ENCODE data around the gene TRAPPC5. TPM values are rescaled to one million over a fixed set of nuclear protein-coding genes. Genes with fewer than 3 reads are reported as not detected.

TRAPPC5 gene
- total RNA-seq, 1 donor from 2014 or later: 93.7 TPM

GRCh38 chr19:7636317-7636690 is 44.3 kb upstream of the TRAPPC5 start:
- TF ChIP-seq, protein P1, sequence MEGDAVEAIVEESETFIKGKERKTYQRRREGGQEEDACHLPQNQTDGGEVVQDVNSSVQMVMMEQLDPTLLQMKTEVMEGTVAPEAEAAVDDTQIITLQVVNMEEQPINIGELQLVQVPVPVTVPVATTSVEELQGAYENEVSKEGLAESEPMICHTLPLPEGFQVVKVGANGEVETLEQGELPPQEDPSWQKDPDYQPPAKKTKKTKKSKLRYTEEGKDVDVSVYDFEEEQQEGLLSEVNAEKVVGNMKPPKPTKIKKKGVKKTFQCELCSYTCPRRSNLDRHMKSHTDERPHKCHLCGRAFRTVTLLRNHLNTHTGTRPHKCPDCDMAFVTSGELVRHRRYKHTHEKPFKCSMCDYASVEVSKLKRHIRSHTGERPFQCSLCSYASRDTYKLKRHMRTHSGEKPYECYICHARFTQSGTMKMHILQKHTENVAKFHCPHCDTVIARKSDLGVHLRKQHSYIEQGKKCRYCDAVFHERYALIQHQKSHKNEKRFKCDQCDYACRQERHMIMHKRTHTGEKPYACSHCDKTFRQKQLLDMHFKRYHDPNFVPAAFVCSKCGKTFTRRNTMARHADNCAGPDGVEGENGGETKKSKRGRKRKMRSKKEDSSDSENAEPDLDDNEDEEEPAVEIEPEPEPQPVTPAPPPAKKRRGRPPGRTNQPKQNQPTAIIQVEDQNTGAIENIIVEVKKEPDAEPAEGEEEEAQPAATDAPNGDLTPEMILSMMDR (IDR thresholded peaks at IDR 0.05; ENCODE audit: unreplicated experiment): no peak
- H3K4me3 Mint-ChIP-seq: peak overlapping the region; percentile 72
- H3K4me1 Mint-ChIP-seq: peaks cover 2% of the 10 kb centered on the region
- H3K36me3 Mint-ChIP-seq: no peaks in the 10 kb centered on the region
- no peaks in the 10 kb centered on the region for H3K9me3 Mint-ChIP-seq
- H3K27me3 Mint-ChIP-seq (ENCODE audit: low read depth): peaks cover 31% of the 10 kb centered on the region
- H3K27ac Mint-ChIP-seq: no peak overlapping the region
- no peak for DNase-seq (ENCODE audit: low spot score in 2 of 2, unreplicated experiment in 2 of 2)

GRCh38 chr19:7636691-7637373 is 43.8 kb upstream of the TRAPPC5 start, which contains the start of gene STXBP2:
Gene STXBP2 (plus strand): TSS chr19:7637110. CDS start chr19:7637150, 40 bp downstream.
- peak within 1 kb of the TSS; percentile 47 for H3K27ac Mint-ChIP-seq
- peaks cover 2% of the 10 kb centered on the region for H3K4me1 Mint-ChIP-seq
- TF ChIP-seq, protein P1 (IDR thresholded peaks at IDR 0.05; ENCODE audit: unreplicated experiment): peak; percentile 8
- H3K27me3 Mint-ChIP-seq (ENCODE audit: low read depth): peaks cover 31% of the 10 kb centered on the region
- DNase-seq (ENCODE audit: low spot score in 2 of 2, unreplicated experiment in 2 of 2): peak; percentile 76 to 85
- H3K36me3 Mint-ChIP-seq: no peaks in the 10 kb centered on the region
- peak within 1 kb of the TSS; percentile 72 for H3K4me3 Mint-ChIP-seq
- H3K9me3 Mint-ChIP-seq: no peaks in the 10 kb centered on the region

DNA sequence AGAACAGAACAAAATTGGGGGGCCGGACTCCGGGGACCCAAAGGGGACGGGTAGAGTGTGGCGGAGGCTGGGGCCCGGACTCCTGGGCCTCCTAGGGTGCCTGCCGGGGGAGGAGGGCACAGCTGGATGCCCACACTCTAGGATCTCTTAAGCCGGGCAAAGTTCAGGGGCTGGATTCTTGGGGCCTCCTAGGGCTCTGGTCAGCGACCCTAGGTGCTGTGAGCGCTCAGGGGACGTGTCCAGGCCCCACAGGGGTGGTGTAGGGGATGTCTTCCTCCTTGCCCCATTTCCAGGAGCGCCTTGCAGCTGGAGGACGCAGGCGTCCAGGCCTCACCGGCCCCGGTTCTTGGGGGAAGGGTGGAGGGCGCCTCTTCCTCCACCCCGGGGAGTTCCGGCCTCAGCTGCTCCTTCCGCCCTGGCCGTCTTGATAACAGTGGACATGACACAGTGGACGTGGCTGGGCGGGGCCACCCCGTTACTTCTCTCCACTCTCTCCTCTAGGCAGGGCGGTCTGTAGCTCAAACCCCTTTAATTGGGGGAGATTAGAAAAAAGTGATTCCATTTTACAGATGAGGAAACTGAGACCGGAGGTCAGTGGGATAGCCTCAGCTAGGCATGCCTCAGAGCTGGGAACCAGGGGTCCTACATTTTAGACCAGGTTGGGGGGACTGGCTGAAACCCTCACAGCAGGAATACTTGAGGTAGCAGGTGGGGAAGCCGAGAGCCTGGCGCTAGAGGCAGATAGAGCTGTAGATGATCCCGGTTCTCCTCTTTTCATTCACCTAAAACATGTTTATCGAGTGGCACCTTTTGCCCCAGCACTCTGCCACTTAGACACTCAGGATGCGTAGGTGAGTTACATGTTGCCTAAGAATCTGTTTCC is 43.0 kb upstream of the TRAPPC5 start:
- TF ChIP-seq, protein P1 (IDR thresholded peaks at IDR 0.05; ENCODE audit: unreplicated experiment): no peak
- DNase-seq (ENCODE audit: low spot score in 2 of 2, unreplicated experiment in 2 of 2): no peak
- Mint-ChIP-seq H3K4me1 (peaks cover 2% of the 10 kb centered on the region), H3K27me3 (ENCODE audit: low read depth) (peaks cover 31% of the 10 kb centered on the region), H3K36me3 (no peaks in the 10 kb centered on the region), H3K27ac (peak overlapping the region; percentile 47), H3K9me3 (no peaks in the 10 kb centered on the region), H3K4me3 (peak overlapping the region; percentile 72)

DNA sequence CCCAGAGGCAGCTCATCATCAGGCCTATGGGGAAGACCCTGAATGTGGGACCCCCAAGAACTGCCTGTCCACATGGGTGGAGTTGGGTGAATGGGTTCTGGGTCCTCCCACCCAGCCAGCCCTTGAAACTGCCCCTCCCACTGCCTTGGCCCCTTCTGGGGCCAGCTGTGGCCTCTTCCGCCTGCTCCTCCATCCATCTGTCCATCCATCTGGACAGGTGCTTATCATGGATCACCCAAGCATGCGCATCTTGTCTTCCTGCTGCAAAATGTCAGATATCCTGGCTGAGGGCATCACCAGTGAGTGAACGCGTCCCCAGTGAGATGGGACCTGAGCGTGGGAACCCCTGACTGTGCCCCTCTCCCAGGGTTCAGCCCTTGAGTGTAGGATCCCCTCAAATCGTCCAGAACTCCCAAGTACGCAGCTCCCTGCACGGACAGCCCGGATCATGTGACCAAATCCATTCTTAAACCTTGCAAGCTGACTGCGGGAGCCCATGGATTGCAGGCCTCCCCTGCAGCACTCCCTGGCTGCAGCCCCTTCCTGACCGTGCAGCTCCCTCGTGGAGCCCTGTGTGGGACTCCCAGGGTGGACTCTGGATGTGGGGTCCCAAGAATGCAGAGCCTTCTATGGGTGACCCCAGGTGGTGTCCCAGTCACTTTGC is 41.7 kb upstream of the TRAPPC5 start:
- Mint-ChIP-seq H3K27ac (no peak overlapping the region), H3K4me1 (peaks cover 2% of the 10 kb centered on the region), H3K27me3 (ENCODE audit: low read depth) (peaks cover 31% of the 10 kb centered on the region), H3K36me3 (no peaks in the 10 kb centered on the region), H3K4me3 (peak overlapping the region; percentile 33), H3K9me3 (no peaks in the 10 kb centered on the region)
- TF ChIP-seq, protein P1 (IDR thresholded peaks at IDR 0.05; ENCODE audit: unreplicated experiment): no peak
- no peak for DNase-seq (ENCODE audit: low spot score in 2 of 2, unreplicated experiment in 2 of 2)

- no peak for DNase-seq (ENCODE audit: low spot score in 2 of 2, unreplicated experiment in 2 of 2)
- Mint-ChIP-seq H3K36me3 (peaks cover 4% of the 10 kb centered on the region), H3K4me1 (peaks cover 2% of the 10 kb centered on the region), H3K4me3 (no peak overlapping the region), H3K9me3 (no peaks in the 10 kb centered on the region), H3K27me3 (ENCODE audit: low read depth) (peaks cover 28% of the 10 kb centered on the region), H3K27ac (no peak overlapping the region)
- TF ChIP-seq, protein P1 (IDR thresholded peaks at IDR 0.05; ENCODE audit: unreplicated experiment): no peak
Observed at GRCh38 chr19:7639863-7640348, 40.7 kb upstream of the TRAPPC5 start.
